GM18873 (cell line): ENCODE data around the gene UNC79.

Source experiments
- ATAC-seq: cut with Tn5 transposase; IDR thresholded peaks from one replicate; pipeline ENCODE4 v1.9.1; 2021; ENCODE audit warnings: mild to moderate bottlenecking, moderate library complexity, moderate number of reproducible peaks; ENCODE audit not compliant: unreplicated experiment, low FRiP score

UNC79 gene

DNA sequence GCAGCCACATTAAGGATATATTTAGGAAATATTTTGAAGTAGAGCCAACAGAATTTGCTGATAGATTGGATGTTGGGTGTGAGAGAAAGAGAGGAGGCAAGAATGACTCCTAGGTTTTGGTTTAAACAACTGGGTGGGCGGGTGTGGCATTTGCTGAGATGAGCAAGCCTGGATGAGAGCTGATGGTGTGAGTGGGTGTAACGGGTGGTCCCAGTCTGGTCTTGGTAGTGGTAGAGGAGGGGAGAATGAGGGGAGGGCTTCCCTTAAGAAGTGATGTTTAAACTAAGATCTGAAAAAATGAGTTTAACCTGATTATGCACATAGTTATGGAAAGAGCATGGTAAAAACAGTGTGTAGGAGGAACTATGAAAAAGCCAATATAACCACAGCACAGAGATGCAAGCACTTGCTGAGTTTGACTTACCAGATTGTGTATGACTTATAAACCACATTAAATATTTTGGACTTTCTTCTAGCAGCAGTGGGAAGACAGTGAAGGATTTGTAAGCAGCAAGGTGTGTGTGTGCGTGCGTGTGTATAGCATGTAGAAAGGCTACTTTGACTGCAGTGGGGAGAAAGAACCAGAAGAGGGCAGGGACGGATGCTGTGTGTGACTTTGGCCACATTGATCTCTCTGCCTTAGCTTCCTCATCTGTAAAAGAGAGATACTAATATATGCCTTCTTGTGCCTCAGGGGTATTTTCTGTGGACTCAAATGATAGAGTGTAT is 217.9 kb downstream of the UNC79 start:
- no peak for ATAC-seq

DNA sequence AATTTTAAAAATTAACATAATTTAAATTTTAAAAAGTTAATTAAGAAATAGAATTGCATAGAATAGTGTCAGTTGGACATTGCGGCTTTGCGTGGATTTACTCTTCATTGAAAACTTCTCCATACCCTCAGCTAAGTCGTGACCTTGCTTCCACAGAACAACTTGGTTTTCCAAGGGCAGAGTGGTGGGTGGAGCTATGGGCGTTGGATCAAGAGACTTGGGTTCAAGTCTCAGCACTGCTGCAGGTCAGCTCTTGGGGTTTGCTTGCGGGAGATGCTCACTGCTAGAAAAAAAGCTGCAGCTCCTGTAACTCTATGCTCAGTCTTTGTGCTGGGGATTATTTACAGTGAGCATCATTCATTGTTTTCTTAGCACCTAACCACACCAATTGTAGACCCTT is 223.9 kb downstream of the UNC79 start:
- ATAC-seq: no peak

DNA sequence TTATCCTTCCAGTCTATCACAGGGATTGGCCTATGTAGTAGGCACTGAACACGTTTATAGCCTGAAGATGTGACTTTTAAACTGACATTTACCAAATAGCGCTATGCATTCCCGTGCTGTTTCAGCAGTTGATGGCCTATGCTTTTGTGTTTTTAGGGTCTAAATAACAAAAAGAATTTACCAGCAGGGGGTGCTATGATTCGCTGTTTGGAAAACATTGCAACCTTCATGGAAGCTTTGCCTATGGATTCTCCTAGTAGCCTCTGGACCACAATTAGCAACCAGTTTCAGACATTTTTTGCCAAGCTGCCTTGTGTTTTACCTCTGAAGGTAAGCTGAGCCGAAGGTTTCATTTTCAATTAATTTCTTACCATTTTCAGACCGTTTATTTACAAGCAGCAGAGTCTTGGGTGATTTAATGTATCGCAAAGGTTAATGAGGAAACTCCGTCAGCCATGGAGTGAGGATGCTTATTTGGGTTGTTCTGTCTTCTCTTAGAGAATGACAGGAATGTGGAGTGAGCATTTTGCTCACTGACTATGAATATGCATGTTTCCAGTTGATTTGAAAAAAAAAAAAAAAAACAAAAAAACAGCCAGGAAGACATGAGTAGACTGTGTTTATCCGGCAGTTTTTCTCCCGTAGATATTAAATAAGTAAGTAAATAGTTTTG is 224.5 kb downstream of the UNC79 start:
- ATAC-seq: no peak

DNA sequence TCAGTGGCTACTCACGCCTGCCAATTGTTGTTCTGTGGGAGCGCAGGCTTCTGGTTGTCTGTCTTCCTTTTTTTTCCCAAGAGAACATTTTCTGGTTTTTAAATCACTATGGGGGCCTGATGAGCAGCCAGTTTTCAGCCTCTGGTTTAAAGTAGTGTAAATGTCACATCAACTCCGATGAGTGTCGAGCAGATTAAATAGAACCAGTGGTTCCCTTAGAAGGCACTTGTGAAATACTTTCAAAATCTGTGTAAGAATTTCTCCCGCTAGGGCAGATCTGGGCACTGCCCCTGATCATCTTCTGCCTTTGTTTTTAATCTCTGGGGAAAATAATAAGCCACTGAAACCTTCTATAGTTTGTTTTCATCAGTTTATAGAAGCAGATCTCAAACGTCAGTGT is 227.1 kb downstream of the UNC79 start:
- no peak for ATAC-seq

DNA sequence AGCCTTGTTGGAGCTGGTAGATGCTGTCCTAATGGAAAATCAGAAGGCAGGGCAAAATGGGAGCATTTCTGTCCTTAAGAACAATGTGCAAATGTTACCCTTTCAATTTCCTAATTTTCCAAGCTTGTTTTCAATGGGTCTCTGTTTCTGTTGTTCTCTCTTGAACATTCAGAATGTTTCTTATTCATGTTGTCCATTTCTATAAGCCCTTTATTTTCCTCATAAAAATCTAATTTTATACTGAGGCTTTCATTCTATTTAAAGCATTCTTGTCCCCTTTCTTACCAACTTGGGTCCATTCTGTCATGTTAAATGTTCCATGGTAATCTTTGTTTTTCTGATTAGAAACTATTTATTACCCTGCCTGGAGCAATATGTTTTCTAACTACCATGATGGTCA is 232.6 kb downstream of the UNC79 start:
- ATAC-seq: no peak

DNA sequence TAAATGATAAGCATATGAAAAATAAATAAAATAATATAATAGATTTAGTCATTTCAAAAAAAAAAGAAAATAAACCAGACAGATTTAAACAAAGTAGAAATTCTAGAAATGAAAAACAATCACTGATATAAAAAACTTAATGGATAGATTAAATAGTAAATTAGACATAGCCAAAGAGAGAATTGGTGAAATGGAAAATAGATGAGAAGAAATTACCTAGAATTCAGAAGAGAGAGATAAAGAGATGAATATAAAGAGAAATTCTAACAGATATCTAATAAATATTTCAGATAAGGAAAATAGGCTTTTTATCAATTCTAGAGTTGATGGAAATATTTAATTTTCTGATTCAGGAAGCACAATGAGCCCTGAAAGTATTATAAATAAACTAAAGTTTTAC is 234.4 kb downstream of the UNC79 start:
- no peak for ATAC-seq

DNA sequence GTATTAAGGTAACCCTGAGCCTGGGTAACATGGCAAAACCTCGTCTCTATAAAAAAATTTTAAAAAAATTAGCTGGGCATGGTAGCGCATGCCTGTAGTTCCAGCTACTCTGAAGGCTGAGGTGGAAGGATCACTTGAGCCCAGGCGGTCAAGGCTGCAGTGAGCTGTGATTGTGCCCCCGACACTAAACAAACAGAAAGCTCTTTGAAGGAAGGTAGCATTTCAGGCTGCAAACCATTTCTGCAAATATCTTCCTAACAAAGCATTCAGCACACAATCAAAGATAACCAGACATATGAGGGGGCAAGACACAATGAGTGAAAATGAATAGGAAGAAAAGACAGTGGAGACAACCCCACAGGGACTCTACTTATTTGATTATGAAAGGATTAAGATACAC is 238.9 kb downstream of the UNC79 start:
- ATAC-seq: no peak

DNA sequence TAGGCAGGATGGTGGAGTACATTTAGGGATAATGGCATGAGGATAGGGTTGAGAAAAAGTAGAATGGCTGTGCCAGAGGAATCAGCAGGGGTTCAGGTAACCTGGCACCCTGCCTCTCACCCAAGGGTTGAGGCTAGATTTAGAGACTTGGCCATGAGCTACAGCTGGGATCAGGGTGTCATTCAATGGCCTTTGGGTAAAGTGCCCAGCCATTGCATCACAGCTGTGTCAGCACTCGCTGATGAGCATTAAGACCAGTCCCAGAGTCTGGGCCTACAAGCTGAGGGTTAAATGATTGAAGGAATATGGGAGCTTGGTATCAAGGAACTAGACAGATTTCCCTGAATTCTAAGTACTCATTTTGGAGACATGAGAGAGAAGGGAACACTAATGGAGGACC is 243.6 kb downstream of the UNC79 start:
- ATAC-seq: no peak

DNA sequence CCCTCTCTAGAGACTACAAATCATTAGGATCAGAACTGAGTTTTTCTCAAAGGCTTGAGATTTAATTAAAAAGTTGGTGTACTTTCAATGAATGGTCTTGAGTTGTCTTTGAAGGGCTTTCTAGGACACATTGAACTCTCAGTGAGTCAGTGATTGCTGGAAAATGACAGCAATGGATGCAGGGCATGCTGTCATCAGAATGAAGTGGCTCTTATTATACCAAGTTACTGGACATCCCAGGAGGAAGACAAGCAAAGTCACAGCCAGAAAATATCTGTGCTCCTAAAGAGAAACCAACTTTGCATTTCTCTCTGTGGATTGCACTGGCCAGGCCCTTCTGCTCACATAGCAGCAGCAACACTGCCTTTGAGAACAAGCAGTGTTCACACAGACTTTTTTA is 244.9 kb downstream of the UNC79 start:
- ATAC-seq: no peak

DNA sequence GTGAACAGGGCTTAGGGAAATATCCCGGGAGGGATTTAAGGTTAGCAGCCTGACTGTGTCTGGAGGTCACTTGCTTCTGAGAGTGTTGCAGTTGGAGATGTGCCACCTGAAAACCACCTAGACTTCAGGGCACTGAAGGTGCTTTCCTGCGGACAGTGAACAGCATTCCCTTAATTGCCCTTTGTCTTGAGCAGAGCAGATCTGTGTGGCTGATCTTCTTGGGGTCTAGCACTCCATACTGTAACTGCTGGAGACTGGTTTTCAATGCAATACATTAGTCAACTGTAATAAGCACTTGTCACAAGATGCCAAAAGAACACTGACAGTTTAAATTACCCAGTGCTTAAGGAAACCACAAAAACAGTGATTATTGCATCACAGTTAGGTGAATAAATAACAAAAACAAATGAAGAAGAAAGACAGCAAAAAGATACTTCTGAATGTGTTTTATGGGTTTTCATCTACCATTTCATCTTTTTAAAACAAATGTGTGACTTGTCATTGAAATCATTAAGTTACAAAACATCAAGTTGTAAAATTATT is 245.7 kb downstream of the UNC79 start:
- ATAC-seq: no peak

DNA sequence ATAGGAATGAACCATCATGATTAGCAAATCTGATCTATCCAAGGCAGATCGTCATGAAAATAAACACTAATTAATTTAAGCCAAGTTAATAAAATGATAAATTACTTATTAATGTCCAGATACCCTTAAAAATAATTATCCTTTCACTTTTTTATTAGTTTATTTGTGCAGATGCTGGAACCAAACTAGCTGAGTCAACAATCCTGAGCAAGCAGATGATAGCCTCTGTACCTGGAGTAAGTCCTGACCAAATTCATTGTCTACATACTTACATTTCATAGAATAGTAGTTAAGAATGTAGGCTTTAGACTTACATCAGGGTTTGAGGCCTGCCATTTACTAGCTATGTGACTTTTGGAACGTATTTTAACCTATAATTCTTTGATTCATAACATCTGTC is 251.7 kb downstream of the UNC79 start:
- no peak for ATAC-seq

DNA sequence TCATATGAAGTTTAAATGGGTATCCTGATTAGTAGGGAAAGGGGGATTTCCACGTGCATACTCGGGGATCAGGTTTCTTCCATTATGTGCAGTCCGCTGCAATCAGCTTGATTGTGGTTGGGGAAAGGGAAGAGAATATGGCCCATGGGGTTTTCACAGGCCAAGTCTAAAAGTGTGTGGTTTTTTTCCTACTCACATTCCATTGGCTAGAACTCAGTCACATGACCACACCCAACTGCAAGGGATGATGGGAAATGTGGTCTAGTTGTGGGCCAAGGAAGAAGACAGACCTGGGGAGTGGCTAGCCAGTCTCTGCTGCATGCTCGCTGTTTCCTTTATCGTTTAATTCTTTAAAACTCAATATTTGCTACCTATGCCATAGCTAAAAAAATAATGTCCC is 252.5 kb downstream of the UNC79 start:
- ATAC-seq: no peak

DNA sequence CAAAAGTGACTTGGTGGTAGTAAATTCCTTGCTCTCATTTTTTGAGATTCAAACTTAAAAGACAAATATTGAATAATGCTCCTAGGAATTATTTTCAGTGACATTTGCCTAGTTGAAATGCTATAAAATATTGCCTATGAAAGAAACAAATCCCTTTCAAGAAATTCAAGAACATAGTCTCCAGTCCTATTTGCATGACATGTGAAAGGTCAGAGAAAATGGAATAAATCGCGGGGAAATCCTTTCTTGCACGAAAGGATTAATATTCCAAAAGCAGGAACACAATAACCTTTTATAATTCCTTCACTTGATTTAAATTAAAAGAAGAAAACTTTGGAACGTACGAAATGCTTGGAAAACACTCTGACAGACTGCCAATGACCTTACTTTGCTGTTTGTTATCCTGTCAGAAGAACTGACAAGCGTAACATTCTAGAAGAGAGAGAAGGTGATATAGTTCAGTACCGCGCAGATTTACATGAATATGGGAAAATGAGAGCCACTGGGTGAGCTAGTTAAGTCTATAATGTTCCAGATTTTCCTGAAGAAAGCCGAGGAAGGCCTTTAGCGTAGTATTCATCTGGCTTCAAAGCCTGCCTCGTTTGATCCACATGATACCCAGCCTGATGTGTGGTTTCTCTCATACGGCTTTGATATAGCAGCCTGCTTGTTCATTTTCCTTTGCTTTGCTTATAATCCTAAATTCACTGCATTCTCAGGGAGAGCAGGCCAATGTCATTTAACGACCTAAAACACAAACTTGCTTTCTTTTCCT is 254.6 kb downstream of the UNC79 start:
- ATAC-seq: no peak

DNA sequence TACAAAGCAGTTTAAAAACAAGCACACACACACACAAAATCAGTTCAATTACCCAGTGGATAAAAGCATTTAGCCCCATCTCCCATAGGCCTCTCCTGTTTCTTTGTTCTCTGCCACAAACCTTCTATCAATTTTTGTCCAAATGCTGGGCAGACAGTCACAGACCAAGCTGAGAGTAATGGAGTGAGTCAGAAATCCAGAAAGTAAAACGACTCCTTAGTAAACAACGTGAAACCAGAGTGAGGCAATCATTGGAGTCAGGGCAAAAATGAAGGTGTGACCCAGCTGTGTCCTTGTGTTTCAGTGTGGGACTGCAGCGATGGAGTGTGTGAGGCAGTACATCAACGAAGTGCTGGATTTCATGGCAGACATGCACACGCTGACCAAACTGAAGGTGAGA is 255.5 kb downstream of the UNC79 start:
- no peak for ATAC-seq

DNA sequence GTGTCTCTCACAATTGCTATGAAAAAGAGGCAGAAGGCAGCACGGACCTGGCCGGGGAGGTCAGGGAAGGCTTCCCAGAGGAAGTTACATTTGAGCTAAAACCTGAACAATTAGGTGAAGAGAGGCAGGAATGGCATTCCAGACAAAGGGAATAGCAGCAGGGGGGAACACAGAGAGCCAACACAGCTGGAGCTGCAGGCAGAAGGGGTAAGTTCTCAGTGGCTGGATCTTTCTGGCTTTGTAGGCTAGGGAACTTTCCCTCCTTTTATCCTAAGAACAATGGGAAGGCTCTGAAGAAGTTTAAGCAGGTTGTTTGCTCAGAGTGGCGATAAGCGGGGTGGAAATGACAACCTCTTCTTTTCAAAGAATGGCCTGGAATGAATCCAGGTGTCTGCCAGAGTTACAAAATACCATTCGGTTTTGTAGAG is 257.5 kb downstream of the UNC79 start:
- no peak for ATAC-seq

DNA sequence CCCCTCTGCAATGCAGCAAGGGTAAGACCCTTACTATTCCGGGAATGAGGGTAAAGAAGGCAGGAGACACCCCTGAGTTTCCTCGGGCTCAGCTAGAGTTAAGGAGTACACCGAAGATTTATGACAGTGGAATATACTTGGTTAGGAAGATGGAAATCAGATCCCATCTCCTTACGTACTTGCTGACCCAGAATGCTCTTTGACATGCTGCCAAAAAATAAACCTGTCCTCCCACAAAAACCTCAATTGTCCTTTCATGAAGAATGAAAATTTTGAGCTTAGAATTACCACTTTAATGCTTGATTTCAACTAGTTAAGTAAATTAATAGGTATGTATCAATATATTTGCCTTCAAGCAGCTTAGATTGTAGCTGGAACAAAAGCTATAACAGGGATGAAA is 258.1 kb downstream of the UNC79 start:
- ATAC-seq: no peak

DNA sequence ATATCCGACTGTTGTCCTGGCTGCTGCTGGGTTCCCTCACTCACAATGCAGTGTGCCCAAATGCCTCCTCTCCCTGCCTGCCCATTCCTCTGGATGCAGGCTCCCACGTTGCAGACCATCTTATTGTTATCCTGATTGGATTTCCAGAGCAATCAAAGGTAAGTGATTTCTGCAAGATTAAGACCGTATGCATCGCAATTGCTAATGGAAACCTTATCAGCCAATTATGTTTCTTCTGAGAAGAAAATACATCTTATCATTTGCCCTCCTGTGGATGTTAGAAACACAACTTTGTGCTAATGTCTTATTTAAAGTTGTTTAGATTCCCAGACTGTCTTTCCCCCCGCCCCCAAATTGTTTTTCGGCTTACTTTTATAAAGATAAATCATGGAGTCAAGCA is 259.4 kb downstream of the UNC79 start:
- ATAC-seq: no peak

DNA sequence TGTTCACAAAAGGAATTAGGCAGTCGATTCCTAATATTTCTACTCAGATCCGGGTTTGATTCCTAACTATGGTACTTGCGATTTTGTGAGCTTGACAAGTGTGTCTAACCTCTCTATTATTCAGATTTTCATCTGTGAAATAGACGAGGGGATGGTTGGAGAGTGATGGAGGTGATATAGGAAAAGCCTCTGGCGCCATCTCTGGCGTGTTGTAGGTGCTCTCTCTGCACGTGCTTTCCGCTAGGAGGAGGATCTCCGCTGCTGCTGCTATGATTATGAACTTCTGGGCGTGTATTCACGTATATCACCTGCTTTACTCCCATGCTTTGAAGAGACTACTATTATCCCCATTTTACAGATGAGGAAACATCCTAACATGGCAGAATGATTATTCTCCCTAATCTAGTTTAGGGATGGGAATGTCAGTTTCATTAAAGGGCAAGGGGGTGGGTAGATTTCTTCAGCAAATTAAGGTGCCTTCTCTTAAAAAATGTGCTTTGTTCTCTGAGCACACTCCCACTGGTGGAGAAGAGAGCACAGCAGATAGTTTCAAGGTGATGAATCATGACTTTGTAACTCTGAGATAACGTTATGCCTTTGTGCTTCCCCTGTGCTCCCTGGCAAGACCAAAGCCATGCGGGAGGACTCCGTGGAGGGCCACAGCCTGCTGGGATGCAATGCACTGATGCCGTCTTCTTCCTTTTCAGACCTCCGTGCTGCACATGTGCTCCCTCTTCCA is 260.5 kb downstream of the UNC79 start:
- ATAC-seq: no peak

DNA sequence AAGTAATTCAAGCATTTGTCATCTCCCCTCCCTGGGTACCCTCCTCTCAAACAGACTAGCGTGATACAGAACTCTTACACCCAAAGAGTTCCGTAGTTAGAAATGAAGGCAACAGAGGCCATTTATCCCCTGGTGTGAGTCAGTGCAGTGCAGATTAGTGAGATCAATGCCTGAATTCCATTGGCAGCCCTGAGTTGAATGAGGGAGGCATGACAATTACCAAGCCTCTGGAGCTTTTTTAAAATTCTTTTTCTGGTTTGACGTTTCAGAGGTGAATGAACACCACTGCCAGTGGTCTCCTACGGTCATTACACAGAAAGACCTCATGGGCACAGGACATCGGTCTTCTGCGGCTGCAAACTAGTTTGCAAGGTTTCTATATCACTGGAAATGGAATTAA is 263.2 kb downstream of the UNC79 start:
- no peak for ATAC-seq

DNA sequence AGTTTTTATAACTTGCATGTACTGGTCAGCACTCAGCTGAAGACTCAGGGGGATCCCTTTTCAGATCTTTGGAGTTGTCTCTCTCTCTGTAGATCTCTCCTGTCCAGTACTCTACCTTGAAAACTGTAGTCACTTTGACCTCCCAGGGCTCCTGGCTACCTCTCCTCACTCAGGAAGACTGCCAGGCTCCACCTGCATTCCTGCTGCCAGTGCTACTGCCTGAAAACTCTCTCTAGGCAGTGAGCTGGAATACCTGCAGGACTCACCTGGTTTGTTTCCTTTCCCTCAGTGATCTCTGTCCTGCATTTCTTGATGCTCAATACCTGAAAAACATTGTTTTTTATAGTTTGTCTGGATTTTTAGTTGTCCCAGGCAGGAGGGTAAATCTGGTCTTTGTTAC is 270.2 kb downstream of the UNC79 start:
- ATAC-seq: no peak

DNA sequence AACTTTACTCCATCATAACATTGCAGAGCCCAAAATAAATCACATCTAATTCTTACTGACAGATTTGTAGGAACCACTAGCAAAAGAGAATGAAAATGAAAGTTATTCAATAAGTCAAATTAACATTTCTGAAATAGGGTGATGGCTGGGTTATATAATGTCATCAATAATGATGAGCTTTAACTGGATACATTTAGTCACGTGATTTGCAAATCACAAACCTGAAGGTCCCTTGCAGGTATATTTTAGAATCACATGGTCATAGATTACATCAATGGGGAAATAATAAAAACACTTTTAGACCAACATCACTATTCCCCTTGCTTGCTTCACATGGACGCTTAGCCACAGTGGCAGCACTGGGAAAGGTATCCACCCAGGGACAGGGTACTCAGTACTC is 270.8 kb downstream of the UNC79 start:
- no peak for ATAC-seq
